Activated gamma-delta T cell (primary cell): Measurements from ENCODE around the gene FBXL20.
"Not testable (repeated sequence)": the region's sequence is repeated elsewhere in the genome, so short reads cannot be mapped to it uniquely, and the experiment has no call there.

Experiments
- DNase-seq: peaks from one replicate; lab custom pipeline; 2025; lab: John Stamatoyannopoulos, UW

FBXL20 gene

GRCh38 chr17:39328815-39329214, 72.6 kb downstream of the FBXL20 start:
- DNase-seq, result no peak

DNA sequence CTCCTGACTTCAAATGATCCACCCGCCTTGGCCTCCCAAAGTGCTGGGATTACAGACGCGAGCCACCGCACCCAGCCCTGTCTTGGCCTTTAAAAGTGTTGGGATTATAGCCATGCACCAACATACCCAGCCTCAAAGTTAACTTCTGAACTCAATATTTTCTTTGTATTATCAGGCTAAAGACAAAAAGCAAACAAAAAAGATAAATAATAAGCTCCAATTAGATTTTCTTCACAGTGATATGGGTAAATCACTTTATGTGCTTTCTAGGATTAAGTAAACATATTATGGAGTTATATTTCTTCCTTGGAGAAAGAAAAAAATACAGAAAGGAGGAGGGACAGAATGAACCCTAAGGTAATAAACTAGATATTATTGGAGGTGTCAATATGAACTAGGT, 74.3 kb downstream of the FBXL20 start:
- DNase-seq, result no peak

GRCh38 chr17:39325528-39326240, 75.7 kb downstream of the FBXL20 start:
- DNase-seq, result no peak

GRCh38 chr17:39318636-39319035, 82.8 kb downstream of the FBXL20 start:
- DNase-seq, result no peak

DNA sequence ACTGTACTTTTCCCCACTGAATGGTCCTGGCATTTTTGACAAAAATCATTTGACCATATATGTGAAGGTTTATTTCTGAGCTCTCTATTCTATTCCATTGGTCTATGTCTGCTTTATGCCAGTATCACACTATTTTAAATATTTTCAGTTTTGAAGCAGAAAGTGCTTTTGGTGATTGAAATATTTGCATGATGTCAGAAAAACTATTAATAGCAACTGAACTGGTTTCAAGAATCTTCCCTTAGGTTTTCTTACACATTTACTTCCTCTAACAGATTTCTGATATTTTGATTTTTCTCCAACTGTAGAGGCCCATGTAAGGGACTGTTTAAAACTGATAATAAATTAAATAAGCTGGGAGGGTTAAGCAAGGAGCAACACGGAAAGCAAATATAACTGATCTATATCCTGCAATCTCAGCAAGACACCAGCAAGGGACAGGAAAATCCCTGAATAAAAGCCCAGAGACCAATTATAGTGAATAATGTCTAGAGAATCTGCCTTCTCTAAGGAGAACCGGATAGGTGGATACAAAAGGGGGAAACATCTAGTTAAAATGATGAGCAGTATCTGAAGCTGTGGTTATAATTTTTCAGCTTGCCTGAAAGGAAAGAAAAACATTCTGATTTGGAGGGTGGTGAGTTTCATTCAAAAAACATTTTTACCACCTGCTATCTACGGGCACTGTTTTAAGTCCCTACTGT, 94.8 kb downstream of the FBXL20 start:
- DNase-seq, result no peak

- DNase-seq, result no peak
These were observed 95.4 kb downstream of the FBXL20 start for GRCh38 chr17:39305978-39306377.

DNA sequence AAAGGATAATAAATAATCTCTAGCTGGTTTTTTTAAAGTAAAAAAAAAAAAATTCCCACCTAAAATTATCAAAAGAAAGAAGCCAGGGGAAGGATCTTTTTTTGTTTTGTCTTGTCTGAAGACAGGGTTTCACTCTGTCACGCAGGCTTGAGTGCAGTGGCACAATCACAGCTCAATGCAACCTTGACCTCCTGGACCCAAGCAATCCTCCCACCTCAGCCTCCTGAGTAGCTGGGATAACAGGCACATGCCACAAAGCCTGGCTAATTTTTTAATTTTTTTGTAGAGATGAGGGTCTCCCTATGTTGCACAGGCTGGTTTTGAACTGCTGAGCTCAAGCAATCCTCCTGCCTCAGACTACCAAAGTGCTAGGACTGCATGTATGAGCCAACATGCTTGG, 97.2 kb downstream of the FBXL20 start:
- no peak for DNase-seq

DNA sequence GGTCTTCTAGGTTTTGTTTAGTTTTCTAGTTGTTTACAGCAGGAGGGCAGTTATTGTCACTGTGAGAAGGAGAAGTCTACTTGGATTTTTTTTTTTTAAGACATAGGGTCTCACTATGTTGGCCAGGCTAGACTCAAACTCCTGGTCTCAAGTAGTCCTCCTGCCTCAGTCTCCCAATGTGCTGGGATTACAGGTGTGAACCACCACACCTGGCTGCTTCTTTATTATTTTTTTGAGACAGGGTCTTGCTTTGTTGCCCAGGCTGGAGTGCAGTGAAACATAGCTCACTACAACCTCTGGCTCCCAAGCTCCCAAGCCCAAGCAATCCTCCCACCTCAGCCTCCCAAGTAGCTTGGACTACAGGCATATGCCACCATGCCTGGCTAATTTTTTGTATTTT, 107.4 kb downstream of the FBXL20 start:
- DNase-seq, result no peak

DNA sequence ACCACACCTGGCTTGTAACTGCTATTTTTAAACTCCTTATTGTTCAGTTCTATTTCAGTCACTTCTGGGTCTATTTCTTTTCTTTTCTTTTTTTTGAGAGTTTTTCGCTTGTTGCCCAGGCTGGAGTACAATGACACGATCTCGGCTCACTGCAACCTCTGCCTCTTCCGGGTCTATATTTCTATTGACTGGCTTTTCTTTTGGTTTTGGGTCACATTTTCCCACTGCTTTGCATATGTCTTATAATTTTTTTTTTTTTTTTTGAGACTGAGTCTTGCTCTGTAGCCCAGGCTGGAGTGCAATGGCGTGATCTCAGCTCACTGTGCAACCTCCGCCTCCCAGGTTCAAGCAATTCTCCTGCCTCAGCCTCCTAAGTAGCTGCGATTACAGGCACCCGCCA, 108.9 kb downstream of the FBXL20 start:
- not testable (repeated sequence) for DNase-seq

DNA sequence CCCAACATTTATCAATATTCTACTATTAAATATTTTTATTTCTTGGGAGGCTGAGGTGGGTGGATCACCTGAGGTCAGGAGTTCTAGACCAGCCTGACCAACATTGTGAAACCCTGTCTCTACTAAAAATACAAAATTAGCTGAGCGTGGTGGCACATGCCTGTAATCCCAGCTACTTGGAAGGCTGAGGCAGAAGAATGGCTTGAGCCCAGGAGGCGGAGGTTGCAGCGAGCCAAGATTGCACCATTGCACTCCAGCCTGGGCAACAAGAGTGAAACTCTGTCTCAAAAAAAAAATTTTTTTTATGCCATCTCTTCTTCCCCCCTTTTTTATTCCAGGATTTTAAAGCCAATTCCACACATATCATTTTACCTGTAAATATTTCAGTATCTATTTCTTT, 114.9 kb downstream of the FBXL20 start:
- not testable (repeated sequence) for DNase-seq

DNA sequence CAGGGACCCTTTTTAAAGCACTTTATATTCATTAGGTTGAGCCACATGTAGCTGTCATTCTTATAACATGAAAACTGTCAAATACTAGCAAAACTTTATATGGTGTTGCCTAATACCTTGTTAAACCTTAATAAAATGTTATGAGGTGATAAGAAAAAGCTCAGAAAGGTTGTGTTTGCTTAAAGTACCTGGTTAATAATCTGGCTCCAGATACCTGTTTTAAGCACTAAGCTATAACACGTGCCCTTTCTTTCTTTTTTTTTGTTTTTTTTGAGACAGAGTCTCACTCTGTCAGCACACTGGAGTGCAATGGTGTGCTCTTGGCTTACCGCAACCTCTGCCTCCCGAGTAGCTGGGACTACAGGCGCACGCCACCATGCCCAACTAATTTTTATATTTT, 116.7 kb downstream of the FBXL20 start:
- no peak for DNase-seq

DNA sequence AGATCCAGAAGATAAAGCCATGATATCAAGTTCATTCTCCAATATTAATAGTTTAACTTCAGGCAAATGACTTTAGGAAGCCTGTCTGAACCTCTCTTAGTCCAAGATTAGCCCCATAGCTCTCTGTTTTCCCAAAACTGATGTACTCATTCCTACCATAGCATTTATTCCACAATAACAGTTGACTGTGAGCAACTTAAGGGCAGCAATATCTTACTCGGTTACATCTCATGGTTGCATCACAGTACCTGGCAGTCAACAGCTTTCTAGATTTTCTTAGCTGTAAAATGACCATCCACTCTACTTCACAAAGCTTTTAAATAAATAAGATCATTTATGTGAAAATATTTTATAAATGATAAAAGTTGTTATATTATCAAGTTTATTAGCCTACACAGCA, 117.5 kb downstream of the FBXL20 start:
- no peak for DNase-seq

DNA sequence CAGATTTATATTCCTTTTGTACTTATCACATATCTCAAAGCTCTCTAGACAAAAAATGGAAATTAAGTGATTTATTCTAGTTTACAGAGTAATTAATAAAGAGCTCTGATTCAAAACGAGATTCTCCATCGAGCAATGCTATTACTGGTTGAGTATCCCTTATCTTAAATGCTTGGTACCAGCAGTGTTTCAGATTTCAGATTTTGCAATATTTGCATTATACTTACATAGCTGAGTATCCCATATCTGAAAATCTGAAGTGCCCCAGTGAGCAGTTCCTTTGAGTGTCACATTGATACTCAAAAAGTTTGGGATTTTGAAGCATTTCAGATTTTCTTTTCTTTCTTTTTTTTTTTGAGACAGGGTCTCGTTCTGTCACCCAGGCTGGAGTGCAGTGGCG, 118.3 kb downstream of the FBXL20 start:
- DNase-seq, result no peak

- no peak for DNase-seq
These were observed 119.6 kb downstream of the FBXL20 start for GRCh38 chr17:39281806-39282205.

GRCh38 chr17:39278246-39278645, 123.2 kb downstream of the FBXL20 start:
- DNase-seq, result not testable (repeated sequence)

- no peak for DNase-seq
These were observed 124.3 kb downstream of the FBXL20 start for GRCh38 chr17:39277110-39277509.

- DNase-seq, result no peak
These were observed 125.3 kb downstream of the FBXL20 start for GRCh38 chr17:39276113-39276512.

GRCh38 chr17:39271546-39271945, 129.9 kb downstream of the FBXL20 start:
- DNase-seq, result no peak

- DNase-seq, result no peak
These were observed 130.5 kb downstream of the FBXL20 start for GRCh38 chr17:39270923-39271322.

DNA sequence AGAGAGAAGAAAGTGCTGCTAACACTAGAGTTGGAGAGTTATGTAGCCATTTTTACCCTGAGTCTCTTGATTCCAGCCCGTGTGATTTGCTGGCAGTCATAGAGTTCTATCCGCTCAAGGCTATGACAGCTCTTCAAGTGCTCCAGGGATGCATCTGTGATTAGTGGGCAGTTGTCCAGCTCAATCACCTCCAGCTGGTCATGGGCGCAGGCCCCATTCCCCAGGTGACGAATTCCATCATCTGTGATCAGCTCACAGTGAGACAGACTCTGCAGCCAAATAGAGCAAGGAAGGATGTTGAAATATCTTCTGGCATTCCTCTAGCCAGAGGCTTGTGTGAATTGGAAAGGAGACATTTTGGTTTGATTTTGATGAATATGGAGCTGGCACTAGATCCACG, 137.3 kb downstream of the FBXL20 start:
- no peak for DNase-seq

DNA sequence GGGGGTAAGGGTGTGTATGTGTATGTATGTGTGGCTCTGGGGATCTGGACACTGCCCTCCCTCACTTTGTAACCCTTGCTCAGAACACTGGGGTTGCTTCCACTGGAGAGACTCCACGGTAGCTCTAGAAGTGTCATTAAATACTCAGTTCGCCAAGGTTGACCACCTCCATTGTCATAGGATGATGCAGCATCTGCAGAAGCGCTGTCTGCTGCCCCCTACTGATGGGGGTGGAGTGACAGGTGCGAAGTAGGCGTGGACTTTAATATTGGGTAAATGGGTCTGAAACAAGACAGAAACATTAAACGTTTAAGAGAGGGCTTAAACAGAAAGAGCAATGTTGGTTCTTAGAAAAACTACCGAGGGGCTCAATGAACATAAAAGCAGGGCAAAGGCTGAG, 140.1 kb downstream of the FBXL20 start:
- no peak for DNase-seq

- DNase-seq, result no peak
These were observed 148.5 kb downstream of the FBXL20 start for GRCh38 chr17:39252788-39253460.

- no peak for DNase-seq
These were observed 149.4 kb downstream of the FBXL20 start for GRCh38 chr17:39251997-39252396.
